COLO829 (cell line): ENCODE data around the gene MEG3.
A peak's percentile ranks its signal among the peaks of the same experiment; 100 is the strongest.
"Not testable (repeated sequence)": the region's sequence is repeated elsewhere in the genome, so short reads cannot be mapped to it uniquely, and the experiment has no call there.

Experiments
- DNase-seq: peaks from one replicate; pipeline ENCODE4 v3.0.0; 2012; ENCODE audit warnings: low spot score

MEG3 gene

GRCh38 chr14:100788942-100789341, 37.0 kb upstream of the MEG3 start:
- no peak for DNase-seq

GRCh38 chr14:100789460-100790417, 36.2 kb upstream of the MEG3 start:
- DNase-seq, result no peak

- DNase-seq, result no peak
Measured at GRCh38 chr14:100790502-100791347, 35.2 kb upstream of the MEG3 start.

- DNase-seq, result no peak
Measured at GRCh38 chr14:100791348-100791735, 34.6 kb upstream of the MEG3 start.

- DNase-seq, result no peak
Measured at GRCh38 chr14:100791995-100792394, 33.9 kb upstream of the MEG3 start.

GRCh38 chr14:100796946-100797345, 29.0 kb upstream of the MEG3 start:
- DNase-seq, result no peak

- no peak for DNase-seq
Measured at GRCh38 chr14:100800041-100800440, 25.9 kb upstream of the MEG3 start.

GRCh38 chr14:100801433-100801832, 24.5 kb upstream of the MEG3 start:
- not testable (repeated sequence) for DNase-seq

- DNase-seq, result no peak
Measured at GRCh38 chr14:100802179-100802578, 23.7 kb upstream of the MEG3 start.

GRCh38 chr14:100802766-100803165, 23.2 kb upstream of the MEG3 start:
- DNase-seq, result no peak

GRCh38 chr14:100803226-100803625, 22.7 kb upstream of the MEG3 start:
- no peak for DNase-seq

- no peak for DNase-seq
Measured at GRCh38 chr14:100803676-100804075, 22.2 kb upstream of the MEG3 start.

- no peak for DNase-seq
Measured at GRCh38 chr14:100804138-100804537, 21.8 kb upstream of the MEG3 start.

GRCh38 chr14:100804558-100805309, 21.2 kb upstream of the MEG3 start:
- DNase-seq, result no peak

GRCh38 chr14:100806386-100806785, 19.5 kb upstream of the MEG3 start:
- no peak for DNase-seq

- no peak for DNase-seq
Measured at GRCh38 chr14:100807496-100807895, 18.4 kb upstream of the MEG3 start.

- DNase-seq, result no peak
Measured at GRCh38 chr14:100807979-100808734, 17.8 kb upstream of the MEG3 start.

- no peak for DNase-seq
Measured at GRCh38 chr14:100810435-100810834, 15.5 kb upstream of the MEG3 start.

- peak; percentile 7 for DNase-seq
Measured at GRCh38 chr14:100810861-100811461, 15.0 kb upstream of the MEG3 start.

GRCh38 chr14:100813291-100813690, 12.6 kb upstream of the MEG3 start:
- DNase-seq, result no peak
